Stimulated activated naive CD8-positive, alpha-beta T cell treated with anti-CD3 and anti-CD28 coated beads, Interleukin-15, Interleukin-2, amounts not matched to agents 100 U/mL and 50 U/mL, for 24 hours (primary cell): ENCODE results near the gene PHKG2.
A peak's percentile ranks its signal among the peaks of the same experiment; 100 is the strongest.
"Not testable (repeated sequence)": the region's sequence is repeated elsewhere in the genome, so short reads cannot be mapped to it uniquely, and the experiment has no call there.

Experiments used
- ATAC-seq: fragments of 150-1000 bp; cut with Tn5 transposase; one replicate; pipeline ENCODE4 v1.10.0; 2021
- DNase-seq: peaks from one replicate; pipeline ENCODE4 v3.0.0; 2021

Gene PHKG2

GRCh38 chr16:30747799-30748633 lies at the start of gene PHKG2:
Gene PHKG2 (plus strand): TSS chr16:30748425. CDS start chr16:30748821, 396 bp downstream.
- DNase-seq (peak; percentile 98), ATAC-seq (peak; percentile 100)

GRCh38 chr16:30698816-30699614 lies 49.2 kb upstream of the PHKG2 start, which contains the start of gene SRCAP:
Gene SRCAP (plus strand): TSS chr16:30699171. CDS start chr16:30700825, 1,654 bp downstream.
- DNase-seq, result peak; percentile 92
- ATAC-seq, result peak; percentile 54

GRCh38 chr16:30699615-30700099 lies 48.6 kb upstream of the PHKG2 start:
- DNase-seq (no peak), ATAC-seq (no peak)

GRCh38 chr16:30700491-30700890 lies 47.7 kb upstream of the PHKG2 start:
- DNase-seq, result no peak

GRCh38 chr16:30700971-30701370 lies 47.3 kb upstream of the PHKG2 start:
- DNase-seq, result no peak
- ATAC-seq, result no peak

More at GRCh38 chr16:30700491-30700890, 47.7 kb upstream of the PHKG2 start:
- ATAC-seq, result no peak

GRCh38 chr16:30703071-30703470 lies 45.2 kb upstream of the PHKG2 start:
- ATAC-seq, DNase-seq: not testable (repeated sequence)

- ATAC-seq, result no peak
- DNase-seq, result no peak
Observed at GRCh38 chr16:30703971-30704370, 44.3 kb upstream of the PHKG2 start.

- ATAC-seq (no peak), DNase-seq (no peak)
Observed at GRCh38 chr16:30706046-30706445, 42.2 kb upstream of the PHKG2 start.

GRCh38 chr16:30710971-30711370 lies 37.3 kb upstream of the PHKG2 start:
- ATAC-seq, result no peak
- DNase-seq, result no peak

GRCh38 chr16:30711712-30712111 lies 36.5 kb upstream of the PHKG2 start:
- DNase-seq (no peak), ATAC-seq (no peak)

GRCh38 chr16:30715750-30716445 lies 32.3 kb upstream of the PHKG2 start:
- DNase-seq (peak; percentile 36), ATAC-seq (peak; percentile 98)

GRCh38 chr16:30720086-30720485 lies 28.1 kb upstream of the PHKG2 start:
- DNase-seq, result no peak
- ATAC-seq, result no peak

- DNase-seq, result no peak
- no peak for ATAC-seq
Observed at GRCh38 chr16:30720694-30721093, 27.5 kb upstream of the PHKG2 start.

- no peak for ATAC-seq
- DNase-seq, result no peak
Observed at GRCh38 chr16:30721167-30721566, 27.1 kb upstream of the PHKG2 start.

GRCh38 chr16:30721606-30722005 lies 26.6 kb upstream of the PHKG2 start:
- no peak for DNase-seq
- no peak for ATAC-seq

- no peak for DNase-seq
- ATAC-seq, result no peak
Observed at GRCh38 chr16:30722443-30722842, 25.8 kb upstream of the PHKG2 start.

- ATAC-seq (no peak), DNase-seq (no peak)
Observed at GRCh38 chr16:30722916-30723315, 25.3 kb upstream of the PHKG2 start.

- no peak for ATAC-seq
- DNase-seq, result no peak
Observed at GRCh38 chr16:30723725-30724355, 24.4 kb upstream of the PHKG2 start.

GRCh38 chr16:30724641-30725417 lies 23.4 kb upstream of the PHKG2 start:
- DNase-seq (no peak), ATAC-seq (no peak)

GRCh38 chr16:30725418-30725792 lies 22.8 kb upstream of the PHKG2 start:
- DNase-seq (no peak), ATAC-seq (no peak)

GRCh38 chr16:30728321-30728720 lies 19.9 kb upstream of the PHKG2 start:
- ATAC-seq (no peak), DNase-seq (no peak)
